NCI-H1436 (cell line): ENCODE measurements around the gene ALB.
A peak's percentile ranks its signal among the peaks of the same experiment; 100 is the strongest.
"Not testable (repeated sequence)": the region's sequence is repeated elsewhere in the genome, so short reads cannot be mapped to it uniquely, and the experiment has no call there.

Experiments used
- DNase-seq: peaks from one replicate; lab custom pipeline; 2025; lab: John Stamatoyannopoulos, UW

The ALB gene

DNA sequence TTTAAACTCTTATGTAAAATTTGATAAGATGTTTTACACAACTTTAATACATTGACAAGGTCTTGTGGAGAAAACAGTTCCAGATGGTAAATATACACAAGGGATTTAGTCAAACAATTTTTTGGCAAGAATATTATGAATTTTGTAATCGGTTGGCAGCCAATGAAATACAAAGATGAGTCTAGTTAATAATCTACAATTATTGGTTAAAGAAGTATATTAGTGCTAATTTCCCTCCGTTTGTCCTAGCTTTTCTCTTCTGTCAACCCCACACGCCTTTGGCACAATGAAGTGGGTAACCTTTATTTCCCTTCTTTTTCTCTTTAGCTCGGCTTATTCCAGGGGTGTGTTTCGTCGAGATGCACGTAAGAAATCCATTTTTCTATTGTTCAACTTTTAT, at the start of gene ALB:
Gene ALB, plus strand, starts transcription at position 246 of the 400 bp plus-strand sequence. Its CDS starts 41 bp downstream, at position 287.
- no peak for DNase-seq

DNA sequence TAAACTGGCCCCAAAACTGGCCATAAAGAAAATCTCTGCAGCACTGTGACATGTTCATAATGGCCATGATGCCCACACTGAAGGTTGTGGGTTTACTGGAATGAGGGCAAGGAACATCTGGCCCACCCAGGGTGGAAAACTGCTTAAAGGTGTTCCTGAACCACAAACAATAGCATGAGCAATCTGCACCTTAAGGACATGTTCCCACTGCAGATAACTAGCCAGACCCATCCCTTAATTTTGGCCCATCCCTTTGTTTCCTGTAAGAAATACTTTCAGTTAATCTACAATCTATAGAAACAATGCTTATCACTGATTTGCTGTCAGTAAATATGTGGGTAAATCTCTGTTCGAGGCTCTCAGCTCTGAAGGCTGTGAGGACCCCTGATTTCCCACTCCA, 46.9 kb upstream of the ALB start:
- not testable (repeated sequence) for DNase-seq

DNA sequence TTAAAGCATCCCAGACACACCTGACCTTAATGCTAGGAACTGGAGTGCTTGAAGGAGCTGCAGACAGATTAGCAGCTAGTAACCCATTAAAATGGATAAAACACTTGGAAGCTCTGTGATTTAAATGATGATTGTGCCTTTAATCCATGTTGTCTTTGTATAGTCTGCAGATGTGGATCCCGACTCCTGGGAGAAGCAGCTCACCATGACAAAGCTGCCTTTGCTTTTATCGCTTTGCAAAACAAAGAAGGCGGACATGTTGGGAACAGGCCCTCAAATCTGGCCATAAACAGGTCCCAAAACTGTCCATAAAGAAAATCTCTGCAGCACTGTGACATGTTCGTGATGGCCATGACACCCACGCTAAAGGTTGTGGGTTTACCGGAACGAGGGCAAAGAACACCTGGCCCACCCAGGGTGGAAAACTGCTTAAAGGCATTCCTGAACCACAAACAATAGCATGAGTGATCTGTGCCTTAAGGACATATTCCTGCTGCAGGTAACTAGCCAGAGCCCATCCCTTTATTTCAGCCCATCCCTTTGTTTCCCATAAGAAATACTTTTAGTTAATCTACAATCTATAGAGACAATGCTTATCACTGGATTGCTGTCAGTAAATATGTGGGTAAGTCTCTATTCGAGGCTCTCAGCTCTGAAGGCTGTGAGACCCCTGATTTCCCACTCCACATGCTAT, 34.4 kb upstream of the ALB start:
- DNase-seq = not testable (repeated sequence)

DNA sequence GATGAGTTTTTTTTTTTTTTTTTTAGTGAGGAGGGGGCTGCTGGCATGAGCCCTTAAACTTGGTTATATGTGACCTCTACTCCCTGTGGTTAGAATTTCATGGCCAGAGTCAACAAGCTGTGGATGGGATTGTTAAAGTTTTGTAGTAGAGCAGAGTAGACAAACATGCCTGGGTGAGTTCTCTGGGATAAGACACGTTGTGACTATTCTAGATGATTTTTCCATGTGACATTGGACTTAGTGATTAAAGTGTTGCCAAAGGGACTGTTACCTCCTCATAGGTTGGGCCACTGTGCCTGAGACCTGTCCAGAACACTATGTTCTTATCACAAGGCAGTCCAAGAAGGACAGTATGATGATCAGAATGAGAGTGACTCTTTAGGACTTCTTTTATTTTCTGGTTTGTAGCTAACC, 28.8 kb upstream of the ALB start:
- DNase-seq = no peak

DNA sequence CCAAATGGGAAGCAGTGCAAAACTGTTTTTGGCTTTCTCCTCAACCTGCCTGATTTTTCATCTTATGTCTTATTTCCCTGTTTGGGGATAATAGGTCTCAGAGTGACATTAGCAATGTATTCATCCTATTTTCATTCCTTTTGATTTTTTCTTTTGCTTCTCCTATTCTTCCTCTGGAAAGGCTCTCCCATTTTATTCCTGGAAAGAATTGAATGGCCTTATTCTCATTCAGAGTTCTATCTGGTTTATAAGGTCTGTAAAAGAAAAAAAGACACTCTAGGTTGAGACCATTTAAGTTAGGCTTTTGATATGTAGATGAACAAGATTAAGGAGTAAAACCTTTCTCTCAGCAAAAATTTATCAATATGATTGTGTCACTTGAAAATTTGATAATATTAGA, 27.8 kb upstream of the ALB start:
- DNase-seq = no peak

DNA sequence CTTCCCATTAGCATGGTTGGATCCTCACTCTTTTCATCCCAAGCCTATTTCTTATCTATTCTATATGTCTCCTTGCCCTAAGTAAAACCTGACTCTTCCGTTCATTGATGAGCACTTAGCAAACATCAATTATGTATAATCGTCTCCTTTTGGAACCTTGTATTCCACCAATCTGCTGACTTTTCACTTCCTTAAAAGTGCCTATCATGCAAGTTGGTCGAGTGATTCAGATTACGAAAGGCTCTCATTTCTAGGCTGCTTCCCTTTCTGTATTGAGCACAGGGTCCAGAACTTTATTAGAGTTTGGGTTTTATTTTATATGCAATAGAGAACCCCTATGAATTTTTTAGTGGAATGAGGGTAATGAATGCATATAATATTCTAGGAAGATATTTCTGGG, 27.1 kb upstream of the ALB start:
- DNase-seq = no peak

DNA sequence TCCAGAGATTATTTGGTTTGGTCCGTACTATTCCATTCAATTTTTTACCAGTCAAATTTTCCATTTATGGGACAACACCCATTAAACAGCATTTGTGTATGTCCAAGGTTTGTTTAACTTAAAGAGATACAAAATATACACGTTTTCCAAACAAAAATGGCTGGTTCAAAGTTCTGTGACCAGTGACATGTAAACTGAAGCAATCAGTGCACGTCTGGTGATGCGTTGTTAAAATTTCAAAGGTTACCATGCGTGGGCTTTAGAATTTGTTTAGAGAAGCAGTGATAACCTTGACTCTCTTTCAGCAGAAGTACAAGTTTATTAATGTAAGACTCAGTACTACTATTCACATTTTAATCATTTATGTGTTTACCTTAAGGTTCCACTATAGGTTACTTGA, 25.2 kb upstream of the ALB start:
- DNase-seq = no peak

DNA sequence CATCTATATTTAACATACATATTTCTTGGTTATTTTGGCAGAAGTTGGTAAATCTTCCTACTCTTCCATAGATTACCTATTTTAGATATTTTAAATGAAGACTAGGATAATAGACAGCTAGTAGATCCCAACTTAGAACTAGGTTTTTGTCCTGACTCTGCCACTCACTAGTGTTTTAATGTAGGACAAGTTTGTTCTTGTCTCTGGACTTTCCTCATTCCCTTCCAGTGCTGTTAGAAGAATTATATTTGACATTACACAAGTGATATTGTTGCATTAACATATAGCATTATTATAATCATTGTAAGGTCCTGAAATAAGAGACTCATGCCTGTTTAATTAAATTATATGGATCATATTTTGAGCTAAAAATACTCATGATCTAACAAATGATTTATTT, 24.1 kb upstream of the ALB start:
- no peak for DNase-seq

DNA sequence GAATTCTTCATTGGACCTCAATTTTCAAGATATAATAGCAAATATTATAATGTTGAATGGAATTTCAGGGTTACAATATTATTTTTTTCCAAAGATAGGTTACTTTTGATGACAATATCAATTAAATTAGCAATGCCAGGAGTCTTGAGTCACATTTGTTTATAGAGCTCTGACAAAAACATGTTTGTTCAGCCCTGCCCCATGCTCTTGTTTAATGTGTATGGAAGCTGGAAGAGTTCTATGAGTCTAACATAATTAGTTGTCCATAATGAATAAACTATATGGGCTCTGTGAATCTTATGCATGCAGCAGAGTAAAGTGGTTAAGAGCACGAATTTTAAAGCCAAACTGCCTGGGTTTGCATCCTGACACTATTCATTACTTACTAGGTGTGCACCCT, 22.9 kb upstream of the ALB start:
- peak; percentile 3 for DNase-seq

DNA sequence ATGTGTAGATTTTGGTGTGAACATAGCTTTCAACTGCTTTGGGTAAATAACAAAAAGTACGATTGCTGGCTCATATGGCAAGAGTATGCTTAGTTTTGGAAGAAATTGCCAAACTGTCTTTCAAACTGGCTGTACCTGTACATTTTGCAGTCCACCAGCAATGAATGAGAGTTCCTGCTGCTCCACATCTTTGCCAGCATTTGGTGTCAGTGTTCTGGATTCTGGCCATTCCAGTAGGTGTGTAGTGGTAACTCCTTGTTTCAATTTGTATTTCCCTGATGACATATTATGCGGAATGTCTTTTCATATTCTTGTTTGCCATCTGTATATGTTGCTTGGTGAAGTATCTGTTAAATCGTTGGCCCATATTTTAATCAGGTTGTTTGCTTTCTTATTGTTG, 20.6 kb upstream of the ALB start:
- no peak for DNase-seq

DNA sequence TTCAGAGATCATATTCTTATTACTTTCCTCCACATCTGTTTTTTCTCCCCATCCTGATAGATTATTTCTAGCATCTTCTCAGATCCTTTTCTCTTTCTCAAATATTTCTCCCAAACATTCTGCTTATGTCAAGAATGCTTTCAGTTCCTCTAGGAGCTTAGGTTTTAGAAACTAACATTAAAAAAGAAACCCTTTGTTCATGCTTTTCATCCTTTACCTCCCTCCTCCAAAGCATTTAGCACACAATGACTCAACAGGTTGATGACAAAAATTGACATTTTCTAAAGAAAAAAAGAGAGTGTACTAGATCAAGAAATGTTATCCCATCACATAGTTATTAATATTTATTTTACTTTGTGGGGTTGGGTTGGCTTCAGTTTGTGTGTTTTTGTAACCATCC, 16.5 kb upstream of the ALB start:
- DNase-seq = no peak

DNA sequence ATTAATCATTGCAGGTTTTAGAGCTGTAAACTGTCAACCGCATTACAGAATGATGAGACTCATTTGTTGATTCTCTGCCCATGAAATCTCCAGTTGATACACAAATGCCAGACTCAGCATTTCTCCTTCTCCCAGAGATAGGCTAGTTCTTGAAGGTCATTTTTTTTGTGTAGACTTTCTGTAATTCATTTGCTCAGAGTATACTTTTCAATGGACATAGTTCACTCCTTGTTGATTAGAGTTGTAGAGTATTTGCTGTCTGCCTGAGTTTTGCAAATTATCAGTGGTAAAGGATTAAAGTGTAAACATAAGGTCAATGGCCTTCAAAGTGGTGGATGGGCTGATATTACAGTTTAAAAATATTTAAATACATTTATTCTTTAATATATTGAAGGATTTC, 15.2 kb upstream of the ALB start:
- no peak for DNase-seq

DNA sequence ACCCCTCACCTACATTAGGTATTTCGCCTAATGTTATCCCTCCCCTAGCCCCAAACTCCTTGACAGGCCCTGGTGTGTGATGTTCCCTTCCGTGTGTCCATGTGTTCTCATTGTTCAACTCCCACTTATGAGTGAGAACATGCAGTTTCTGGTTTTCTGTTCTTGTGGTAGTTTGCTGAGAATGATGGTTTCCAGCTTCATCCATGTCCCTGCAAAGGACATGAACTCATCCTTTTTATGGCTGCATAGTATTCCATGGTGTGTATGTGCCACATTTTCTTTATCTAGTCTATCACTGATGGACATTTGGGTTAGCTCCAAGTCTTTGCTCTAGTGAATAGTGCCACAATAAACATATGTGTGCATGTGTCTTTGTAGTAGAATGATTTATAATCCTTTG, 14.4 kb upstream of the ALB start:
- DNase-seq = not testable (repeated sequence)

DNA sequence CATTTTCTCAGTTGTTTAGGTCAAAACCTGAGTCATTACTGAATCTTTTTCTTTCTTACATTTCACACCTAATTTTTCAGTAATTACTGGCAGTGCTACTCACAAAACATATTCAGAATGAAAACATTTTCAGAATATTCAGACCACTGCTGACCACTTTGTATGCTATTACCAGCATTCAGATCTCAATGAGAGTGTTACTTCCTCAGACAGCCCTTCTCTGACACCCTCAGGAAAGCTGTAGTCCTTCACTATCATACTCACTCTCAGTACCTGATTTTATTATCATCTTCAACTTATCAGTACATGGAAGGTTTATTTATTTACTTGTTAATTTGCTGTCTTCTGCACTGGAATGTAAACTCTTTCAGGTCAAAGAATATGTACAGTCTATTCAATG, 12.3 kb upstream of the ALB start:
- DNase-seq = no peak

DNA sequence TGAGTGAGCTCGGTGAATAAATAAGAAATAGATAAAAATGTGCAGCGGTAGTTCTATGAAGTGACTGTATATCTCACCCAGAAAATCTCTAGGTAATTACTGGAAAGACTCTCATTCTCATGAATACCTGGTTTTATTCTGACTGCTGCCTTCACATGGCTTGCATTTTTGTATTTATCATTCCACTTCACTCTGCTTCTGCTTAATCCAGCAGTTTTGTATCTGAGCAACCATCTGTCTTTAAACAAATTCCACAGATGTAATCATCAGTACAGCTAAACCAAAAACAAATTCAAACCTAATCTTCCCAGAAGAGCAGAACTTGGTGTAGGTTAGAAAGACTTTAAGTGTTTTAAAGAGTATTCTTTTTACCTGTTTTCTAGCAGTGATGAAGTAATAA, 11.2 kb upstream of the ALB start:
- DNase-seq = no peak

DNA sequence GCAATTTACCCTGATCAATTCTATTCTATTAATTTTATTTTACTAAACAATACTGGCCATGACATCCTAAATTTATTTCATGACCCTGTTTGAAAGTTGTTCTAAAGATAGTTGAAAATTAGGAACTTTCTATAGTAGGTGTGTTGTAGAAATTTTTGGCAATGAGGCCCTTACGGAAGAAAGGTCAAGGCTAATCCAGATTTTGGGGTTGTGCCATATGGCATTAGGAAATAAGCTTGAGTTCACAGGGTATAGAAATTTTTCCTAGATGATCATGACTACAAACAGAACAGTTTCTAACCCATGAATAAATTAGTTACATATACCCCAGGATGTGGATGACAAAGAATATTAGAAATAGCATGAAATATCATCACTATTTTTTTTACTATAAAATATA, 7.8 kb upstream of the ALB start:
- DNase-seq = no peak

DNA sequence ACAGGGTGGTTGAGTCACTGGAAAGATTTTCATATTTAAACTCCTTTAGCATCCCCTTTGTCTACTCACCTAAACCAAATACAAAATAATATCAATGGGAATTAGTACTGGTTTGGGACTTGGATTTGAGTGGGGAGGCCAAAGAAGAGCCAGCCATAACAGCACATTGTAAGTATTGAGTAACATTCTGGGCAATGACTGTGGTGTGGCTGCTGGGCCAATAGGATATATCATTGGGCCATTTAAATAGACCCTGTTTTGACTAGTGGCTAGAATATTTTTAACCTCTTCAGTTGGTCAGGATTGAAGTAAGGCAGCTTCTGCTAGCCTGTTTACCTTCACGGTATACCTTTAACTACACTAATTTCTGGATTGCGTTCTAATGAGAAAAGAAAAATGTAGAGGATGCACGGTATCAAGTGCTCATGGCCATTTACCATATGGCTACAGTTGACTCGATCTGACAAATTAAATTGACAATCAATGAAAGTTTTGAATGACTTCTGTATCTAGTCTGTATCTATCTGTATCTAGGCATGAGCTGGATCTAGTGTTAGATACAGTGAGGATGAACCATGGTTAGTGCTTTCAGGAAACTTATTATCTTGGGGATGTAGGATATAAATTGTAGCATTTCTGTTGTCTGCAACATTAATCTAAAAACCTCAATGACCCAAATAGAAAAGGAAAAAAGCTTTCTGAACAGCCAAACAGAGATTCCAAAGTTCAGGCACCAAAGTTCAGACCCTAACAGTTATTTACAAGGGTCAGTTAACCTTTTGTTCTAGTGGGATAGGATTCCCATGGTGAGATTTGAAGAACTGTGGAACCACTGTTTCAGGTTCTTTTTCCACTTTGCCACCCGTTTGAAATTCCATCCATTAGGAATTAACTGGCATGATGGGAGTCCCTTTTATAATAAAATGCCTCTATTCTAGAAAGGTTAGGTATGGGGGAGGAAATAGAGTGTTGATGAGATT, 6.8 kb upstream of the ALB start:
- DNase-seq = no peak

DNA sequence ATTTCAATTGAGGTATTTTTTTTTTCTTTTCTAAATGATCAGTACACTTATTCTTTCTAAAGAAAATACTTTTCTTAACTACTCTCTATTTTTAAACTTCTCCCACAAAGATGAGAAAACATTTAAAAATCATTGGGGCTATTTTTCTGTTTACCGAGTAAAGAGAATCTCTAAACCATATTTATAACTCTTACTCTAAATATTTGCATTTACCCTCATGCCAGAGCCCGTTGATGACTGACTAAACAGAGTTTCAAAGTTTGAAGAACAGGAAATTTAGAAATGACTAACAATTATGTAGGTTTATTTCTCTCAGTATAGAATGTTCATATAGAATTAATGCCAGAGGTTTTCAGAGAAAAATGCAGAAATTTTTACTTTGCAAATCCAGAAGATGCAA, 2.7 kb upstream of the ALB start:
- DNase-seq = no peak

DNA sequence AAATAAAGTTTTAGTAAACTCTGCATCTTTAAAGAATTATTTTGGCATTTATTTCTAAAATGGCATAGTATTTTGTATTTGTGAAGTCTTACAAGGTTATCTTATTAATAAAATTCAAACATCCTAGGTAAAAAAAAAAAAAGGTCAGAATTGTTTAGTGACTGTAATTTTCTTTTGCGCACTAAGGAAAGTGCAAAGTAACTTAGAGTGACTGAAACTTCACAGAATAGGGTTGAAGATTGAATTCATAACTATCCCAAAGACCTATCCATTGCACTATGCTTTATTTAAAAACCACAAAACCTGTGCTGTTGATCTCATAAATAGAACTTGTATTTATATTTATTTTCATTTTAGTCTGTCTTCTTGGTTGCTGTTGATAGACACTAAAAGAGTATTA, 370 bp downstream of the ALB start:
- DNase-seq = no peak

DNA sequence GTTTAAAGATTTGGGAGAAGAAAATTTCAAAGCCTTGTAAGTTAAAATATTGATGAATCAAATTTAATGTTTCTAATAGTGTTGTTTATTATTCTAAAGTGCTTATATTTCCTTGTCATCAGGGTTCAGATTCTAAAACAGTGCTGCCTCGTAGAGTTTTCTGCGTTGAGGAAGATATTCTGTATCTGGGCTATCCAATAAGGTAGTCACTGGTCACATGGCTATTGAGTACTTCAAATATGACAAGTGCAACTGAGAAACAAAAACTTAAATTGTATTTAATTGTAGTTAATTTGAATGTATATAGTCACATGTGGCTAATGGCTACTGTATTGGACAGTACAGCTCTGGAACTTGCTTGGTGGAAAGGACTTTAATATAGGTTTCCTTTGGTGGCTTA, 1.1 kb downstream of the ALB start:
- DNase-seq = no peak

DNA sequence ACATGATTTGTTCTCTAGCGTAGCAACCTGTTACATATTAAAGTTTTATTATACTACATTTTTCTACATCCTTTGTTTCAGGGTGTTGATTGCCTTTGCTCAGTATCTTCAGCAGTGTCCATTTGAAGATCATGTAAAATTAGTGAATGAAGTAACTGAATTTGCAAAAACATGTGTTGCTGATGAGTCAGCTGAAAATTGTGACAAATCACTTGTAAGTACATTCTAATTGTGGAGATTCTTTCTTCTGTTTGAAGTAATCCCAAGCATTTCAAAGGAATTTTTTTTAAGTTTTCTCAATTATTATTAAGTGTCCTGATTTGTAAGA, 2.4 kb downstream of the ALB start:
- no peak for DNase-seq

DNA sequence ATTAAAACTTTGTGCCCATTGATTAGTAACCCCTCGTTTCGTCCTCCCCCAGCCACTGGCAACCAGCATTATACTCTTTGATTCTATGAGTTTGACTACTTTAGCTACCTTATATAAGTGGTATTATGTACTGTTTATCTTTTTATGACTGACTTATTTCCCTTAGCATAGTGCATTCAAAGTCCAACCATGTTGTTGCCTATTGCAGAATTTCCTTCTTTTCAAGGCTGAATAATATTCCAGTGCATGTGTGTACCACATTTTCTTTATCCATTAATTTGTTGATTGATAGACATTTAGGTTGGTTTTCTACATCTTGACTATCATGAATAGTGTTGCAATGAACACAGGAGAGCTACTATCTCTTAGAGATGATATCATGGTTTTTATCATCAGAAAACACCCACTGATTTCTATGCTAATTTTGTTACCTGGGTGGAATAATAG, 3.2 kb downstream of the ALB start:
- no peak for DNase-seq

DNA sequence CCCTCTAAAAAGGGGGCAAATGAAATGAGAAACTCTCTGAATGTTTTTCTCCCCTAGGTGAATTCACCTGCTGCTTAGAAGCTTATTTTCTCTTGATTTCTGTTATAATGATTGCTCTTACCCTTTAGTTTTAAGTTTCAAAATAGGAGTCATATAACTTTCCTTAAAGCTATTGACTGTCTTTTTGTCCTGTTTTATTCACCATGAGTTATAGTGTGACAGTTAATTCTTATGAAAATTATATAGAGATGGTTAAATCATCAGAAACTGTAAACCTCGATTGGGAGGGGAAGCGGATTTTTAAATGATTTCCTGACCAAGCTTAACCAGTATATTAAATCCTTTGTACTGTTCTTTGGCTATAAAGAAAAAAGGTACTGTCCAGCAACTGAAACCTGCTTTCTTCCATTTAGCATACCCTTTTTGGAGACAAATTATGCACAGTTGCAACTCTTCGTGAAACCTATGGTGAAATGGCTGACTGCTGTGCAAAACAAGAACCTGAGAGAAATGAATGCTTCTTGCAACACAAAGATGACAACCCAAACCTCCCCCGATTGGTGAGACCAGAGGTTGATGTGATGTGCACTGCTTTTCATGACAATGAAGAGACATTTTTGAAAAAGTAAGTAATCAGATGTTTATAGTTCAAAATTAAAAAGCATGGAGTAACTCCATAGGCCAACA, 4.2 kb downstream of the ALB start:
- no peak for DNase-seq
